AML-193 (cell line): Measurements from ENCODE around the gene CXXC5.

Experiments
- DNase-seq, 2 experiments: peaks; one replicate each; lab custom pipeline; 2025; lab: John Stamatoyannopoulos, UW

The CXXC5 gene

GRCh38 chr5:139693676-139694364 lies 45.7 kb downstream of the CXXC5 start:
- no peak for DNase-seq

DNA sequence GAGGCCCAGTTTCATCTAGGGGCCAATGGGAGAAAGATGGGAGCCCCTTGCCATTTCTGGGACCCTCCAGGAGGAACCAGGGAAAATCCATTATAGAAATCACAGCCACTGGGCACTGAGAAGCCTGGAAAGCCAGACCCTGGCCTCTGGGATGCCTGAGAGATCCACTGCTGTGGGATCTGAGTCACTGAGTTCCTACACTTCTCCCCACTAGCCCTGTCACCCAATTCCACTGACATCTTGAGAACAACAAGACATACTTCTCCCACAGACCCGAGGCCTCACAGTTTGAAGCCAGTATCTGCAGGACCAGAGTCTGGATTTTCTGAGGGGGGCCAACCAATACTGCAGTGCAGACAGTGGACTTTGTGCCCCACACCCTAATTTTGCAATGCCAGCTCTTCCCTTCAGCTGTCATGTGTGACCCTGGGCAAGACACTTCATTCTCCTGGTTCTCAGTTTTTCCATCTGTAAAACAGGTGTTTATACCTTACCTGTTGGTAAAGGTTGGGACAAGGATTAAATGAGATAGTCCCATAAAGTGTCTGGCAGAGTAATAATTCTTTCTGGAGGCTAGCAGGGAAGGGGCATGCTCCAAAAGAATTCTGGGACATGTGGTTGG lies 46.5 kb downstream of the CXXC5 start:
- DNase-seq: no peak

GRCh38 chr5:139695178-139695573 lies 47.0 kb downstream of the CXXC5 start:
- DNase-seq: no peak

- DNase-seq: no peak
Observed at GRCh38 chr5:139696167-139696893, 48.2 kb downstream of the CXXC5 start.

DNA sequence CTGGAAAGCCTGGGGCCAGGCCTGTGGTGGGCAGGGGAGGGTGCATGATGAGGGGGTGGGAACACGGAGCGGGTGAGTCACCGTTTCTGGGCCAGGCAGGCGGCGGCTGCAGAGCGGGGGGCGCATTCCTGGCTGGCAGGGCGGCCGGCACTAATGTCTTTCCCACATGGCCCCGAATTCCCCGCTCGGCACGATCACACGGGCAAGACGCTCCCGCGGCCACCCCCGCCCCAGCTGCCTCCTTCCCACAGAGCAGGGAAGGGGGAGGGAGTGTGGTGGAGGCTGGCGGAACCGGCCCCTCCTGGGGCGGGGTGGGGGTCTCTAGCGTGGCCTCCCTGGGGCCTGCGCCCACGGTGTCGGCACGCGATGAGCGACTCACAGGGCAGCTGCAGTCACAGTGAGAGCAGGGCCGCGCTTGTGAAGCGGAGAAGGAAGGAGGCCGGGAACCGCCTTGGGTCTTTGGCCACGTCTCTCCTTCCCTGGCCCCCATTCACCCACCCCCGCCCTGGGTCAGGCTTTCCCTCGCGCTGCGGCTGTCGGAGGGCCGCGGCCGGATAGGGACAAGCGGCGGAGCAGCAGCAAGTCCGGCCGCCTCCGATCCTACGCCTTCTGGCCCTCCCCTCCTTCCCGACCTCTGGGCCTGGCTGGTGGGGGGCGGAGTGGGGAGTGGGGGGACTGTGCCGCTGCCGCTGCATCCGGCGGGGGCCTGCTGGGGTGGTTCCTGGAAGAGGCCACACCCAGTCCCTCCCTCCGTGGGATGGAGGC lies 48.9 kb downstream of the CXXC5 start:
- no peak for DNase-seq

DNA sequence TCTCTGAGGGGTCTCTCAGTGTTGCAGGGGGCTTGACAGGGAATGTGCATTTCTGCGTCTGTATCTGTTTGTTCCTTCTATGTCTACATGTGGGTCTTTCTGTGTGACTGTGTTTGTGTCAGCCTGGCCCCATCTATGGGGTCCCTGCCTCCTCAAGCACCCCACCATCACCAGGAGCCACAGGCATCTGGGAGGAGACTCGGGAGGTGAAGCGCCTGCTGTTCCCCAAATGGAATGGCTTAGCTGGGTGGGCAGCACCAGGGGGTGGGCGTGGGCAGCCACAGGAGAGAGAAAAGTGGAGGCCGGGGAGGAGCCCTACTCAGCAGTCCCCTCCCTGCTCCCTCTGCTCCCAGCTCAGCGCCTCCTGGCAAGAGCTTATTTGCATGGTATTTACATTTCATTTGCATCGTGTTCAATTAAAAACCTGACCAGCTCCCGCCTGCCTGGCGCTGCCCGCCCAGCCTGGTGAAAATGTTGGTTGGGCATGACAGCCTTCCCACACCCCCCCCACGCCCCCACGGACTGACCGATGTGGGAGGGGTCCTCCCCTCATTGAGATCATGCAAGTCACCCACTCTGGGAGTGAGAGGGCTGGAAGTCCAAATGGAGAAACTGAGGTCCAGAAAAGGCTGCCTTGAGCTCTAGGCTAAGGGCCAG lies 50.5 kb downstream of the CXXC5 start:
- no peak for DNase-seq

- DNase-seq: no peak
Observed at GRCh38 chr5:139699351-139699750, 51.2 kb downstream of the CXXC5 start.

DNA sequence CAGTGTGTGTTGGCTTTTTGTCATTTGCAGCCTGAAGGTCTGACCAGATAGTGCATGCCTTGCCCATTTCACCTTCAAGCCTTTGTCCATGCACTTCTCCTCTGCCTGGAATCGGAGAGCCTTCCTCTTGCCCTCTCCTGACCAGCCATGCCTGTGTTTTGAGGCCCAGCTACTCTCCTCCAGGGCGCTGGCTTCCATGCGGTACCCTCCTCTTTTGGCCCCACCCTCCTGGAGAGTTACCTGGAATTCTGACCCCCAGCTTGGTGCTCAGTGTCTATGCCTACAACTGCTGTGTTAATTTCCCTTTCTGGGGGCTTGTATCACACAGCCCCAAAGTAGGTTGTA lies 52.5 kb downstream of the CXXC5 start:
- no peak for DNase-seq

DNA sequence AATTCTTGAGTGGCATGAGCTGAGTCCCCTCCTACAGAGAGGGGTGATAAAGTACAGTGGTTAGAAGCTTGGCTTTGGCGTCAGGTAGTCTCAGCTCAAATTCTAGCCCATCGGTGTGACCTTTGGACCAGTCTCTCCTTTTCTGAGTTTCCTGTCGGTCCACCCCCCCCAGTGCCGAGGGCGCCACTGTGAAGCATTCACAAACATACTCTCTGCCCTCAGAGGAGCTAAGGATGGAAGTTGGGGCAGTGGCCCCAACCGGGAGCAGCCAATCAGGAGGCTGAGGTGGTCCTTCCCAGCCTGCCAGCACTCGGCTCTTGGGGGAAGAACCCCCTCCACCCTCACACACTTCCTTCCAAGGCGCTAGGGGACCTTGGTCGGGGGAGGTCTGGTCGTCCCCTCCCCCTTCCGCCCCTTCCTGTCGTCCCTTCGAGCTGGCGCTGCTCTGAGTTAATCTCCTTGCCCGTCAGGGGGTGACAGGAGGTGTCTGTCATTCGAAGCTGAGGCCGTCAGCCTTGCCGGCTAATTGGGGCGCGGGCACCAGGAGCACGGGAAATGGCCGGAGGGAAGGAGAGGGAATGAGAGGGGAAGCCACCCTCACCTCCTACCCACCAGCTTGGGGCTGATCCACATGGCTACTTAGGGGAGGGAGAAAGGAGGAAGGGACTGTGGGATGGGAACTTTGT lies 53.0 kb downstream of the CXXC5 start:
- DNase-seq: no peak

DNA sequence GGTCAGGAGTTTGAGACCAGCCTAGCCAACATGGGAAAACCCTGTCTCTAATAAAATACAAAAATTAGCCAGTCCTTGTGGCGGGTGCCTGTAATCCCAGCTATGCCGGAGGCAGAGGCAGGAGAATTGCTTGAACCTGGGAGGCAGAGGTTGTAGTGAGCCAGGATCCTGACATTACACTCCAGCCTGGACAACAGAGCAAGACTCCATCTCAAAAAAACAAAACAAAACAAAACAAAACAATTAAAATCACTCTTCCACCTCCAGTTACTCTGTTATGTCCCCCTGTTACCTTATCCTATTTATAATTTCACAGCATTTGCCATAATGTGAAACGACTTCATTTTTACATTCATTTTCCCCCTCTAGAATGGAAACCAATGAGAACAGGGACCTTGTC lies 54.4 kb downstream of the CXXC5 start:
- no peak for DNase-seq

DNA sequence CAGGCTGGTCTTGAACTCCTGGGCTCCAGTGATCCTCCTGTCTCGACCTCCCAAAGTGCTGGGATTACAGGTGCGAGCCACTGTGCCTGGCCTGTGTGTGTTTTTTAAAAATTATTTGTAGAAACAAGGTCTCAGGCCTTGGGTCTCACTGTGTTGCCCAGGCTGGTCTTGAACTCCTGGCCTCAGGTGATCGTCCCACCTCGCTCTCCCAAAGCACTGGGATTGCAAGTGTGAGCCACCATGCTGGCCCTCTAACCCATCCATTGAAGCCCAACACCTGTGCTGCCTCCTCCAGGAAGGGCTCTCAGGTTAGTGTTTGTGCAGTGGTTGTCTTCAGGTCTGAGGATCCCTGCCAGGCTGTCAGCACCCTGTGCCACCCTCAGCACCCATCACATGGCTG lies 56.6 kb downstream of the CXXC5 start:
- no peak for DNase-seq

- DNase-seq: no peak
Observed at GRCh38 chr5:139705191-139705590, 57.0 kb downstream of the CXXC5 start.

- no peak for DNase-seq
Observed at GRCh38 chr5:139705655-139706587, 57.8 kb downstream of the CXXC5 start.

- no peak for DNase-seq
Observed at GRCh38 chr5:139707445-139708003, 59.4 kb downstream of the CXXC5 start.

- DNase-seq: no peak
Observed at GRCh38 chr5:139708434-139708861, 60.3 kb downstream of the CXXC5 start.

DNA sequence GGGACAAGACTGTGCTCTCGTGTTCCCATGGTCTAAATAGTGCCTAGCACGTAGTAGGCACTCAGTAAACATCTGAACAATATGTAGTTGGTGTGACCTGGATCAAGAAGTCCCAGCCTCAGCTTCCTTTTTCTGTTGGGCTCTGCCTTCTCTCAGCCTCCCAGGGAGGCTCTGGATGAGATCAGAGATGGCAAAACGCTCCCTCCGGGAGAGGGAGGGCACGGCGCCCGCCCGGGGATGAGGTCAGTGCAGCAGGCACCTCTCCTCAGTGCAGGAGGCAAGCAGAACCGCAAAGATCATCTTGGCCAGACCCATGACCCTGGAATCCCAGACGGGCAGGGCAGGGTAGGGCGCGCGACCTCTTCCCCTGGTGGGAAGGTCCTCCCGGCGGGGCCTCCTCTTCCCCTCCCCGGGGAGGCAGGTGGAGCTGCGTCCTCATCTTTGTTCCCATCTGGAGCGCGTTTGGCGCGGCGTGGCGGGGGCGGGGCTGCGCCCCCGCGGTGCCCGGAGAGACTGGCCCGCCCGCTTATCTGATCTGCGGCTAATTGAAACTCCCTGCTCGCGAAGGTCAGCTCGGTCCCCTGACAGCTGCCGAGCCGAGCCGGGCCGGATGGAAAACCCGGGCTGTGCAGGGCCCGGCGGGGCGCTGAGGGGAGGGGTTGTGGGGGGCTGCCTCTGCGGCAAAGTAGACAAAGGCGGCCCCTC lies 60.9 kb downstream of the CXXC5 start:
- DNase-seq: peak in 1 of 2 experiments; percentile 26

GRCh38 chr5:139709582-139710318 lies 61.6 kb downstream of the CXXC5 start:
- DNase-seq: no peak

DNA sequence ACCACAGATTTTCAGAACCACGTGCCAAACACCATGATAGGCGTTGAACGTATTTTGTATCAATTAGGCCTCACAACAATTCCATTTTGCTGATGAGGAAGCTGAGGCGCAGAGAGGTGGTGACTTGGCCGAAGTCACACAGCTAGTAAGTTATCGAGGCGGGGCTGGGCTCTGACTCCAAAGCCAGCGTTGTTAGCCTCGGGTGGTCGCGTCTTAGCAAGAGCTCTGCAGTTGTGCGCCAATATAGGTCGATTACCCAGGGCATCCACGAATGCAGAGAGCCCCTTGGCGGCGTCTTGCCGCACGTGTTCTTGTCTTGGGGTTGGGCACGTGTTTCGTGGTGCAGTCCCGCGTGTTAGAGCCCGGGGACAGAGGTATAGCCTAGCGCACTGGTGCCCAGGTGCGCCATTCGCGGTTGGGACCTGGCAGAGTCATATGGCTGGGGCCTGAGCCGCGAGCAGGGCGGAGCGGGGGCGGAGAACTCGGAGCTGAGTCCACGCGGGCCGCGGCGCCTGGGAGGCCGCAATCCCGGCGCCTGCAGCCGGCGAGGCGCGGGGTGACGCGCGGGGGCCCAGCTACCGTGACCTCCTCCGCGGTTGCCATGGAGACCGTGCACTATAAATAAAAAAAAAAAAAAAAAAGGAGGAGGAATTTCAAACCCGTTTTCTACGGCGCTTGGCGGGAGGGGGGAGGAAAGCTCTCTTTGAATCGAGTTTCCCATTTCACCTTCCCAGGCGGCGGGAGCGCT lies 62.3 kb downstream of the CXXC5 start:
- DNase-seq: peak in 1 of 2 experiments; percentile 32
